ENCODE measurements around the gene TMEM266.
"Not testable (repeated sequence)": the region's sequence is repeated elsewhere in the genome, so short reads cannot be mapped to it uniquely, and the experiment has no call there.

The TMEM266 gene

GRCh38 chr15:76059320-76060117 lies at the start of gene TMEM266:
TMEM266 (plus strand) TSS chr15:76059985; CDS start chr15:76134264, 74,279 bp downstream.
- DNase-seq (ENCODE audit: low read depth in 3 of 3) = no peak

- no peak for DNase-seq (ENCODE audit: low read depth in 3 of 3)
These were observed 49.2 kb upstream of the TMEM266 start for GRCh38 chr15:76010613-76011012.

- no peak for DNase-seq (ENCODE audit: low read depth in 3 of 3)
These were observed 47.9 kb upstream of the TMEM266 start, which contains the start of gene NRG4 for GRCh38 chr15:76011627-76012551. NRG4 (minus strand) TSS chr15:76012424; CDS start chr15:76011230, 1,194 bp downstream.

GRCh38 chr15:76013470-76013869 lies 46.3 kb upstream of the TMEM266 start:
- not testable (repeated sequence) for DNase-seq (ENCODE audit: low read depth in 3 of 3)

- DNase-seq (ENCODE audit: low read depth in 3 of 3) = no peak
These were observed 35.6 kb upstream of the TMEM266 start for GRCh38 chr15:76024021-76024768.

- no peak for DNase-seq (ENCODE audit: low read depth in 3 of 3)
These were observed 27.7 kb upstream of the TMEM266 start for GRCh38 chr15:76032046-76032445.

GRCh38 chr15:76033438-76033837 lies 26.3 kb upstream of the TMEM266 start:
- no peak for DNase-seq (ENCODE audit: low read depth in 3 of 3)

- no peak for DNase-seq (ENCODE audit: low read depth in 3 of 3)
These were observed 25.7 kb upstream of the TMEM266 start for GRCh38 chr15:76034111-76034510.

- DNase-seq (ENCODE audit: low read depth in 3 of 3) = no peak
These were observed 24.2 kb upstream of the TMEM266 start for GRCh38 chr15:76035593-76035992.

- DNase-seq (ENCODE audit: low read depth in 3 of 3) = no peak
These were observed 21.3 kb upstream of the TMEM266 start for GRCh38 chr15:76038512-76038911.

GRCh38 chr15:76054201-76054600 lies 5.6 kb upstream of the TMEM266 start:
- not testable (repeated sequence) for DNase-seq (ENCODE audit: low read depth in 3 of 3)

GRCh38 chr15:76056931-76057330 lies 2.9 kb upstream of the TMEM266 start:
- no peak for DNase-seq (ENCODE audit: low read depth in 3 of 3)

GRCh38 chr15:76057332-76058000 lies 2.3 kb upstream of the TMEM266 start:
- DNase-seq (ENCODE audit: low read depth in 3 of 3) = peak in 1 of 3 experiments; percentile 18

- no peak for DNase-seq (ENCODE audit: low read depth in 3 of 3)
These were observed 968 bp upstream of the TMEM266 start for GRCh38 chr15:76058714-76059319.

GRCh38 chr15:76060118-76060989 lies 569 bp downstream of the TMEM266 start:
- no peak for DNase-seq (ENCODE audit: low read depth in 3 of 3)

- DNase-seq (ENCODE audit: low read depth in 3 of 3) = no peak
These were observed 1.9 kb downstream of the TMEM266 start for GRCh38 chr15:76061700-76062099.

- no peak for DNase-seq (ENCODE audit: low read depth in 3 of 3)
These were observed 2.5 kb downstream of the TMEM266 start for GRCh38 chr15:76062286-76062685.

- DNase-seq (ENCODE audit: low read depth in 3 of 3) = no peak
These were observed 4.6 kb downstream of the TMEM266 start for GRCh38 chr15:76064375-76064774.

- no peak for DNase-seq (ENCODE audit: low read depth in 3 of 3)
These were observed 5.5 kb downstream of the TMEM266 start for GRCh38 chr15:76065245-76065644.

GRCh38 chr15:76065793-76066192 lies 6.0 kb downstream of the TMEM266 start:
- no peak for DNase-seq (ENCODE audit: low read depth in 3 of 3)

All from stimulated activated CD4-positive, alpha-beta T cell treated with anti-CD3 and anti-CD28 coated beads, TNF-alpha, amount 100 ng/mL, for 4 hours (primary cell).